ENCODE measurements around the gene LZTS2.

DNA sequence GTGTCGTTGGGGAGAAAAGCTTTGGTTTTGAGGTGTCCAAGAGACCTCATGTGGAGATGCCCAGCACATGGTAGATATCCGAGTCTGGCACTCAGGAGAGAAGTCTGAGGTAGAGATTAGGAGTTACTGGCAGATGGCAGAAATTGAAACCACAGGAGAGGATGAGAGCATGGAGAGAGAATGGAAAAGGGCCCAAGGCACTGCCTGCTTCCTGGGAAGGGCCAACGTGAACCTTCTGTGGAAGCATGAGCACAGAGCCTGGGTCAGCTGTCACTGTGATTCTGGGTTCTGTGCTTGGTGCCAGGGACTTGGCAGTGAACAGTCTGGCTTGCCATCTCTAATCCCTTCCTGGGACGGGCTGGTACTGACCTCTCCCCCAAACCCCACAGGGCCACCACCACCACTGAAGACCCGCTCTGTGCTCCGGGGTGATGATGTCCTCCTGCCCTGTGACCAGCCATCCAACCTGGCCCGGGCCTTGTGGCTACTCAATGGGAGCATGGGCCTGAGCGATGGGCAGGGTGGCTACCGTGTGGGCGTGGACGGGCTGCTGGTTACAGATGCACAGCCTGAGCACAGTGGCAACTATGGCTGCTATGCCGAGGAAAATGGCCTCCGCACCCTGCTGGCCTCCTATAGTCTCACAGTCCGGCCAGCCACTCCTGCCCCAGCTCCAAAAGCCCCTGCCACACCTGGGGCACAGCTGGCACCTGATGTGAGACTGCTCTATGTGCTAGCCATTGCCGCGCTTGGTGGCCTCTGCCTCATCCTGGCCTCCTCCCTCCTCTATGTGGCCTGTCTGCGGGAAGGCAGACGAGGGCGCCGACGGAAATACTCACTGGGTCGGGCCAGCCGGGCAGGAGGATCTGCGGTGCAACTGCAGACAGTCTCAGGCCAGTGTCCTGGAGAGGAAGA lies 16.4 kb upstream of the LZTS2 start:
- TF ChIP-seq CTCF (IDR thresholded peaks at IDR 0.05; ENCODE audit: poor library complexity): no peak
- no peak for TF ChIP-seq EZH2 (IDR thresholded peaks at IDR 0.05; ENCODE audit: borderline replicate concordance)
- TF ChIP-seq EZH2phosphoT487 (IDR thresholded peaks at IDR 0.05; ENCODE audit: low read depth, severe bottlenecking, unreplicated experiment): no peak

All from hepatocyte (in vitro differentiated cells).